ENCODE data around the gene CEP112. TPM values are rescaled to one million over a fixed set of nuclear protein-coding genes. Genes with fewer than 3 reads are reported as not detected.

CEP112 gene
- total RNA-seq, 1 experiment from 2014 or later: 9.5 TPM

- CTCF ChIA-PET: no interaction called here
- no peaks in the 10 kb centered on the region for H3K4me1 ChIP-seq (ENCODE audit: control insufficient read depth, insufficient read depth, low read length)
- ATAC-seq: no peak
- no TSS peak for BruUV-seq (replicated peaks)
- in situ Hi-C loops (cut with HindIII; ENCODE audit: low pct_unique_long_range_greater_than_20kb, low sequenced_read_pairs): no loop called here
- no peak for TF ChIP-seq REST (IDR thresholded peaks at IDR 0.05; ENCODE audit: insufficient read depth in 1 of 2, low read depth in 2 of 2, low read length in 1 of 2)
- no peak for TF ChIP-seq CTCF (IDR thresholded peaks at IDR 0.05)
- TF ChIP-seq TCF7L2 (IDR thresholded peaks at IDR 0.05; ENCODE audit: low read depth, low read length): no peak
- intact Hi-C loops (cut with micrococcal nuclease; ENCODE audit: unreplicated experiment): no loop called here
- H3K9me3 ChIP-seq (ENCODE audit: control insufficient read depth, insufficient read depth, low read depth, low read length): no peaks in the 10 kb centered on the region
- no peak overlapping the region for H3K4me3 ChIP-seq (ENCODE audit: low read depth in 2 of 2, low read length in 2 of 2)
- H3K27me3 ChIP-seq (ENCODE audit: control insufficient read depth, insufficient read depth, low read length): no peaks in the 10 kb centered on the region
- H3K36me3 ChIP-seq (ENCODE audit: control insufficient read depth, insufficient read depth, low read length): no peaks in the 10 kb centered on the region
- POLR2A ChIA-PET: no interaction called here
- H3K27ac ChIP-seq (ENCODE audit: low read length): no peak overlapping the region
- DNase-seq (ENCODE audit: low read depth, low spot score): no peak
These were observed 18.3 kb upstream of the CEP112 start for GRCh38 chr17:66210208-66210574.

- ChIA-PET CTCF (no interaction called here), POLR2A (no interaction called here)
- no TSS peak for BruUV-seq (replicated peaks)
- TF ChIP-seq TCF7L2 (IDR thresholded peaks at IDR 0.05; ENCODE audit: low read depth, low read length) (no peak), SIN3A (IDR thresholded peaks at IDR 0.05; ENCODE audit: borderline replicate concordance, insufficient read depth, low read depth, low read length) (no peak), CTCF (IDR thresholded peaks at IDR 0.05) (no peak; the same call in 1 of the 2 replicates), POLR2AphosphoS5 (IDR thresholded peaks at IDR 0.05; ENCODE audit: low read depth, low read length) (no peak), REST (IDR thresholded peaks at IDR 0.05; ENCODE audit: insufficient read depth in 1 of 2, low read depth in 2 of 2, low read length in 1 of 2) (no peak)
- DNase-seq (ENCODE audit: low read depth, low spot score) (no peak), ATAC-seq (no peak)
- no peaks in the 10 kb centered on the region for H3K36me3 ChIP-seq (ENCODE audit: control insufficient read depth, insufficient read depth, low read length)
- no peaks in the 10 kb centered on the region for H3K4me1 ChIP-seq (ENCODE audit: control insufficient read depth, insufficient read depth, low read length)
- in situ Hi-C loops (cut with HindIII; ENCODE audit: low pct_unique_long_range_greater_than_20kb, low sequenced_read_pairs) (no loop called here), intact Hi-C loops (cut with micrococcal nuclease; ENCODE audit: unreplicated experiment) (no loop called here)
- H3K27ac ChIP-seq (ENCODE audit: low read length): no peak overlapping the region
- H3K27me3 ChIP-seq (ENCODE audit: control insufficient read depth, insufficient read depth, low read length): no peaks in the 10 kb centered on the region
- no peak overlapping the region for H3K4me3 ChIP-seq (ENCODE audit: low read depth in 2 of 2, low read length in 2 of 2)
- H3K9me3 ChIP-seq (ENCODE audit: control insufficient read depth, insufficient read depth, low read depth, low read length): no peaks in the 10 kb centered on the region
These were observed 16.0 kb upstream of the CEP112 start for GRCh38 chr17:66207936-66208335.
